DLD1 (cell line): ENCODE data around the gene RAB6A.

ENCODE experiments used
- in situ Hi-C: cut with HindIII; loops from 2 replicates; pipeline ENCODE4 v1.10.0; 2017; ENCODE audit warnings: low sequenced_read_pairs

RAB6A gene

GRCh38 chr11:73656985-73657384 is 103.9 kb downstream of the RAB6A start:
- in situ Hi-C loops, result no loop called here

- in situ Hi-C loops, result no loop called here
Observed at GRCh38 chr11:73655686-73656085, 105.2 kb downstream of the RAB6A start.

GRCh38 chr11:73654482-73655021 is 106.3 kb downstream of the RAB6A start:
- in situ Hi-C loops, result no loop called here

- in situ Hi-C loops, result no loop called here
Observed at GRCh38 chr11:73653996-73654395, 106.9 kb downstream of the RAB6A start.

GRCh38 chr11:73652856-73653559 is 107.9 kb downstream of the RAB6A start:
- in situ Hi-C loops, result no loop called here

- in situ Hi-C loops, result no loop called here
Observed at GRCh38 chr11:73652046-73652730, 108.7 kb downstream of the RAB6A start.

- in situ Hi-C loops, result no loop called here
Observed at GRCh38 chr11:73651661-73652045, 109.2 kb downstream of the RAB6A start.

- in situ Hi-C loops, result no loop called here
Observed at GRCh38 chr11:73651252-73651651, 109.6 kb downstream of the RAB6A start.

- in situ Hi-C loops, result no loop called here
Observed at GRCh38 chr11:73650400-73650799, 110.5 kb downstream of the RAB6A start.

GRCh38 chr11:73649206-73649605 is 111.7 kb downstream of the RAB6A start:
- in situ Hi-C loops, result no loop called here

- in situ Hi-C loops, result no loop called here
Observed at GRCh38 chr11:73648571-73649046, 112.3 kb downstream of the RAB6A start.

GRCh38 chr11:73648121-73648520 is 112.8 kb downstream of the RAB6A start:
- in situ Hi-C loops, result no loop called here

GRCh38 chr11:73647459-73648100 is 113.3 kb downstream of the RAB6A start:
- in situ Hi-C loops, result no loop called here

- in situ Hi-C loops, result no loop called here
Observed at GRCh38 chr11:73645972-73646631, 114.8 kb downstream of the RAB6A start, which contains the start of gene PLEKHB1. TSS of gene PLEKHB1 (plus strand) at chr11:73646581. CDS start at chr11:73646609, 28 bp downstream.

- in situ Hi-C loops, result no loop called here
Observed at GRCh38 chr11:73645121-73645969, 115.5 kb downstream of the RAB6A start.

- in situ Hi-C loops, result no loop called here
Observed at GRCh38 chr11:73641668-73642067, 119.2 kb downstream of the RAB6A start.

GRCh38 chr11:73640592-73640991 is 120.3 kb downstream of the RAB6A start:
- in situ Hi-C loops, result no loop called here

GRCh38 chr11:73637012-73637411 is 123.9 kb downstream of the RAB6A start:
- in situ Hi-C loops, result no loop called here

GRCh38 chr11:73636249-73636648 is 124.6 kb downstream of the RAB6A start:
- in situ Hi-C loops, result no loop called here

GRCh38 chr11:73635721-73636120 is 125.2 kb downstream of the RAB6A start:
- in situ Hi-C loops, result no loop called here
